DOHH2 (cell line): ENCODE results near the gene TRMT10C.

Source experiments
- CTCF ChIP-seq: fragments of 200-600 bp; sonication (generic); IDR thresholded peaks from one replicate; pipeline ENCODE4 v1.5.1; 2014; ENCODE audit warnings: antibody characterized with exemption, mild to moderate bottlenecking, low read depth, low read length; ENCODE audit not compliant: poor library complexity, severe bottlenecking
- EZH2phosphoT487 ChIP-seq: fragments of 200-600 bp; sonication (generic); IDR thresholded peaks from 2 replicates; pipeline ENCODE4 v1.6.1; 2017; ENCODE audit warnings: borderline replicate concordance, mild to moderate bottlenecking, antibody characterized with exemption, low read length, moderate library complexity, mixed read lengths

- no peak for TF ChIP-seq CTCF
- TF ChIP-seq EZH2phosphoT487, result no peak
Measured at GRCh38 chr3:101615525-101615924, 53.9 kb downstream of the TRMT10C start.
